ENCODE measurements around the gene HOXB5.

DNA sequence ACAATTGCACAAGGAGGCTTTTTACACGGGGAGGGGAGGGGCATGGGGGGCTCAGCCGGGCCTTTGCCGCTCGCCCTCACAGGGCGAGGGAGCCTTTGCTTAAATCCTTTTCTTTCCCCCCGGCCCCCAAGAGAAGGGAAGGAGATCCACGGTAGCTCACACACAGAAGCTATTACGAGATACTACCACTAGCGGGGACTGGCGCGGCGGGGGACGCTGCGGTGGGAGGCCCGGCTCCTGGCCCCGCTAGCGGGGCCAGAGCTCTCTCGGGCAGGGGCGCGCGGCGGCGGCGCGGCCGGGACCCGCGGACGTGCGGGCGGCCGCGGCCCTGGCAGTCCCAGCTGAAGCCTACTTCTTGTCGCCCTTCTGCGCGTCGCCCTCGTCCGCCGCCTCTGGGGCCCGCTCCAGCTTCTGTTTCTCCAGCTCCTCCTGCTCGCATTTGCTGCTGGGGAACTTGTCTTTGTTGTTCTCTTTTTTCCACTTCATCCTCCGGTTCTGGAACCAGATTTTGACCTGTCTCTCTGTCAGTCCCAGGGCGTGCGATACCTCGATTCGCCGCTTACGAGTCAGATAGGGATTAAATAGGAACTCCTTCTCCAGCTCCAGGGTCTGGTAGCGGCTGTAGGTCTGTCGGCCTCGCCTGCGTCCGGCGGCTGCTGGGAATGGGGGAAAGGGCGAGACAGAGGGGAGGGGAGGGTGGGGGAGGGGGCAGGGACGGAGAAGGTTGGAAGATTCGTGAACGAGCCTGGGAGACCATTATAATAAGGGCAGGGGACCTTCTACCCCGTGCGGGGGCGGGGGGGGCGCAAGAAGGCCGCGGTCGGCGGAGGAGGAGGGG is 19.5 kb upstream of the HOXB5 start:
- TF ChIP-seq FOSL1 (IDR thresholded peaks at IDR 0.05; ENCODE audit: low read depth) (no peak), POLR2A (IDR thresholded peaks at IDR 0.05; ENCODE audit: borderline replicate concordance, extremely low read depth, insufficient read depth, insufficient read length) (no peak), POLR2AphosphoS5 (IDR thresholded peaks at IDR 0.05; ENCODE audit: low read depth, low read length) (0 out of 2 replicates have a peak, but pooled peaks have one; percentile 3), RAD21 (IDR thresholded peaks at IDR 0.05; ENCODE audit: low read depth) (no peak), EZH2 (IDR thresholded peaks at IDR 0.05) (no peak), CEBPB (IDR thresholded peaks at IDR 0.05; ENCODE audit: low read depth) (no peak), YY1 (IDR thresholded peaks at IDR 0.05; ENCODE audit: extremely low read depth, insufficient replicate concordance, low read depth, low read length) (no peak), JUND (IDR thresholded peaks at IDR 0.05) (no peak), SRF (IDR thresholded peaks at IDR 0.05; ENCODE audit: low read depth) (no peak)
- TF ChIP-seq, protein P1, sequence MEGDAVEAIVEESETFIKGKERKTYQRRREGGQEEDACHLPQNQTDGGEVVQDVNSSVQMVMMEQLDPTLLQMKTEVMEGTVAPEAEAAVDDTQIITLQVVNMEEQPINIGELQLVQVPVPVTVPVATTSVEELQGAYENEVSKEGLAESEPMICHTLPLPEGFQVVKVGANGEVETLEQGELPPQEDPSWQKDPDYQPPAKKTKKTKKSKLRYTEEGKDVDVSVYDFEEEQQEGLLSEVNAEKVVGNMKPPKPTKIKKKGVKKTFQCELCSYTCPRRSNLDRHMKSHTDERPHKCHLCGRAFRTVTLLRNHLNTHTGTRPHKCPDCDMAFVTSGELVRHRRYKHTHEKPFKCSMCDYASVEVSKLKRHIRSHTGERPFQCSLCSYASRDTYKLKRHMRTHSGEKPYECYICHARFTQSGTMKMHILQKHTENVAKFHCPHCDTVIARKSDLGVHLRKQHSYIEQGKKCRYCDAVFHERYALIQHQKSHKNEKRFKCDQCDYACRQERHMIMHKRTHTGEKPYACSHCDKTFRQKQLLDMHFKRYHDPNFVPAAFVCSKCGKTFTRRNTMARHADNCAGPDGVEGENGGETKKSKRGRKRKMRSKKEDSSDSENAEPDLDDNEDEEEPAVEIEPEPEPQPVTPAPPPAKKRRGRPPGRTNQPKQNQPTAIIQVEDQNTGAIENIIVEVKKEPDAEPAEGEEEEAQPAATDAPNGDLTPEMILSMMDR (IDR thresholded peaks at IDR 0.05 in 2 of 3, conservative IDR thresholded peaks at IDR 0.05 in 1 of 3; ENCODE audit: borderline replicate concordance in 1 of 3, insufficient read depth in 1 of 3, low read depth in 2 of 3, low read length in 2 of 3), result peak in 1 of 3 experiments; percentile 14; a peak in 2 of 6 replicates
- TF ChIP-seq, protein P2, sequence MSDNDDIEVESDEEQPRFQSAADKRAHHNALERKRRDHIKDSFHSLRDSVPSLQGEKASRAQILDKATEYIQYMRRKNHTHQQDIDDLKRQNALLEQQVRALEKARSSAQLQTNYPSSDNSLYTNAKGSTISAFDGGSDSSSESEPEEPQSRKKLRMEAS (IDR thresholded peaks at IDR 0.05), result no peak
- TF ChIP-seq, protein P3, sequence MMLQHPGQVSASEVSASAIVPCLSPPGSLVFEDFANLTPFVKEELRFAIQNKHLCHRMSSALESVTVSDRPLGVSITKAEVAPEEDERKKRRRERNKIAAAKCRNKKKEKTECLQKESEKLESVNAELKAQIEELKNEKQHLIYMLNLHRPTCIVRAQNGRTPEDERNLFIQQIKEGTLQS (IDR thresholded peaks at IDR 0.05), result no peak

Measured in HCT116 (cell line).